NCI-H2107 treated with DMSO at 0.1 percent for 48 hours (cell line): Measurements from ENCODE around the gene GRPEL2.
A peak's percentile ranks its signal among the peaks of the same experiment; 100 is the strongest.
"Not testable (repeated sequence)": the region's sequence is repeated elsewhere in the genome, so short reads cannot be mapped to it uniquely, and the experiment has no call there.

ENCODE experiments used
- DNase-seq: peaks from one replicate; lab custom pipeline; 2025; ENCODE audit not compliant: unreplicated experiment; lab: John Stamatoyannopoulos, UW

Gene GRPEL2

DNA sequence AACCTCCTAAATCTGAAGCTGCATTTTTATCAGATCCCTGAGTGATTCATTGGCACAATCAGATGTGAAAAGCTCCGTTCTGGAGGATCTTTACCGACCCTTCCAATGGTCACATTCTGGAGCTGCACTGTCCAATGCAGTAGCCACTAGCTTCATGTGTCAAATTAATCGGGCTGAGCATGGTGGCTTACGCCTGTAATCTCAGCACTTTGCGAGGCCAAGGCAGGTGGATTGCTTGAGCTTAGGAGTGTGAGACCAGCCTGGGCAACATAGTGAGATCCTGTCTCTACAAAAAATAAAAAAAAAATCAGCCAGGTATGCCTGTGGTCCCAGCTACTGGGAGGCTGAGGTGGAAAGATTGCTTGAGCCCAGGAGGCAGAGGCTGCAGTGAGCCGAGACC, 30.1 kb downstream of the GRPEL2 start:
- no peak for DNase-seq

DNA sequence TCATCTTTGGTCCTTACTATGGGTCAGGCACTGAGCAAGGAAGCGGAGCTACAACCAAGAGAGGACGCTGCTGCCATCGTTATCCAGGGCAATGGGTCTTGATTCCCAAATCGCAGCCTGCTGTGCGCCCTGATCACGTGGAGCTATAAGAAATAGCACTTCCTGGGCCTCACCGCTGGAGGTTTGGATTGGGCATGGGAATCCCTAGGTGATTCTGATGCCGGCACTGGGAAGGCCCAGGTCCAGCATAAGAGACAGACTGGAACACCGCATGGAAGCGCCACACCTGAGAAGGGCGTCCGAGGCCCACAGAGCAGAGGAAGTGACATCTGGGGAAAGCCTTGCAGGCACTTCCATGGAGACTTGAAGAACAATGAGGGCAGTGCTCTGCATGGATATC, 30.8 kb downstream of the GRPEL2 start:
- no peak for DNase-seq

DNA sequence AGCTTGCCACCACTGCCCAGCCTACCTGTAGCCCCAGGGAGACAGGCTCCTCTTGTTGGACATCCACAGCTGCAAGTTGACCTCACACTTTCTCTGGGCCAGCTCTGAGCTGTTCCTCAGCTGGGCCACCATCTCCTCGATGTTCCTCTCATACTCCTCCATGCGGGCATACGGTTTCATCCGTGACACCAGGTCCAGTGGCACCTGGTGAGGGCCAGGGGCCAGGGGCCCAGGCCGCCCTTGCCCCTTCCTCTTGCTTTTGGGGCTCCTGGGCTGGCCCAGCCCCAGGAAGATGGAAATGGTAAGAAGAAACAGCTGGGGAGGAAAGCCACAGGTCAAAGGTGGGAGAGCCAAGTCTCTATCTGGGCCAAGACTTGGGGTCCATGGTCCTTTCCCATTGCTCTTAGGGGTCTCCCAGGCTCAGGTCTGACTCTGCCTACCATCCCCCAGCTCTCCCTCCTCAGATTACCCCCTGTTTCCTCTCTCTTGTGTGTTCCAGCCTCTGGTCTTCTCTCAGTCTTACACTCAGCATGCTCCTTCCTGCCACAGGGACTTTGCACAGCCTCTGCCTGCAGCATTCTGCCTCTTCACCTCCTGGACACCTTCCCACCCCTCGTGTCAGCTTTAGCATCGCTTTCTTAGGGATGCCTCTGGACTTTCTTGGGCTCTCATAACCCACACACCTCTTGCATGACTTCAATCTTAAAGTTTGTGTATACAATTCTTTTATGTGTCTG, 31.6 kb downstream of the GRPEL2 start:
- no peak for DNase-seq

DNA sequence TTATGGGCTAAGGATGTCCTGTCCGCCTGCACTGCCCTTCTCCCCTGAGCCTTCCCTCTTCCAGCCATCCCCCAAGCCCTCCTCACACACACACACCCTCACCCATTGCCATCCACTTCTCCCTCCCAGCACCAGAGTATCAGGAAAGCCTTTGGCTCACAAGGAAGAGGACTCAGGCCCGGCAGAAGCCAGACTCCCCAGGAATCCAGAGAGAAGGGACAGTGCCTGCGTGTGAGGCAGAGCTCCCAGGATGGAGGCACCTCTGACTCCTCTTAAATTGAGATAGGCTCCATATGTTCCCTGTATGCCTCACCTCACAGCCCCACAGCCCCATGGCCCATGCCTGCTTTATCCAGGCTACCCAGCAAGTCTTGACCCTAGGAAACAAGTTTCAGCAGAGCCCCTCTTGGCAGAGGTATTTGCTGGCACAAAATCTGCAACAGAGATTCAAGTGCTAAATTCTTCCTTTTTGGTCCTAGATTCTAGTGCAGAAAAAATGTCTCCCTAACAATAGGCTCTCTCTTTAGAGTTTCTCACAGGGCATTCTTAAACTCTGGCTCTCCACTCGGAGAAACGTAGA, 33.0 kb downstream of the GRPEL2 start:
- no peak for DNase-seq

GRCh38 chr5:149379177-149379761, 34.0 kb downstream of the GRPEL2 start, which contains the start of gene IL17B:
TSS of gene IL17B (minus strand) at chr5:149379292. CDS start at chr5:149379225, 67 bp downstream.
- no peak for DNase-seq

- DNase-seq, result no peak
Measured at GRCh38 chr5:149379818-149380374, 34.6 kb downstream of the GRPEL2 start.

GRCh38 chr5:149380466-149381121, 35.3 kb downstream of the GRPEL2 start:
- no peak for DNase-seq

GRCh38 chr5:149381261-149381985, 36.1 kb downstream of the GRPEL2 start:
- no peak for DNase-seq

DNA sequence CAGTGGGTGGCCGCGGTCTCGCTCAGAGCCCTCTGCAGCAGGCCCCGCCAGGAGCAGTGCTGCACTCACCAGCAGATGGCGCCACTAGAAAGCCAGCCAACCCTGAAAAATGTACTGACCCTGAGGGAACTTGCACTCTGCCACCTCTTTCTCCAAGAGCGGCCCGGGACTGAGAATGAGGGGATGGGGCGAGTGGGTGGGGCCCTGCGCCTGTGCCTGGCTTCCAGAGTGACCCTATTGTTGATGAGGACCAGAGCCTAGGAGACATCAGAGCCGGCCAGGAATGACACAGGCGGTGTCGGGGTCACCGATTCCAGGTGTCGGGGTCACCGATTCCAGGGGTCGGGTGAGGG, 36.7 kb downstream of the GRPEL2 start:
- DNase-seq, result peak; percentile 25

DNA sequence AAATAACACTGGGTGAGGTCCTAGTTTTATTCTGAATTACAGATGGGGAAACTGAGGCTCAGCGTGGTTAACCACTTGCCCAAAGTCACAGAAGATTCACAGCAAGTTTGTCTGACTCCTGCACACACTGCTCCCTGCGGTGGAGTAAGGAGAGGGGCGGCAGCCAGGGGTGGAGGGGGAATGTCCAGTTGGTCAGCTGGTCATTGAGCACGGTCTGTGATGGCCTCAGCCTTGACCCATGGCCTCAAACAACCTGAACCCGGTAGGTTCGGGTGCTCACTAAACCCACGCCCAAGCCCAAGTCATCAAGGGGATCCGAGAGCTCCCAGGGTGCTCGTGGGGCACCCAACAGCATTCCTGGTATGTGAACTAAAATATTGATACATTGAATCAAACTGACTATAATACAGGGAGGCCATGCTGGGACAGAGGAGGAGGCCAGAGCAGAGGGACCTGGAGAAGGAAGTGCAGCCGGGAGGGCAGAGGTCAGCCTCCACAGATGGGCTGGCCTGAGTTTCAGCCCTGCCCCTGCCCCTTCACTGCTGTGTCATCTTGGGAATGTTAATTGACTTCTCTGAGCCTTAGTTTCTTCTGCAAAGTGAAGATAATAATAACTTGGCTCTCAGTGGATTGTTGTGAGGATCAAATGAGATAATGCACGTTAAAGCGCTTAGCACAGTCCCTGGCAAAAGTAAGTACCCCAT, 37.4 kb downstream of the GRPEL2 start:
- DNase-seq, result no peak

DNA sequence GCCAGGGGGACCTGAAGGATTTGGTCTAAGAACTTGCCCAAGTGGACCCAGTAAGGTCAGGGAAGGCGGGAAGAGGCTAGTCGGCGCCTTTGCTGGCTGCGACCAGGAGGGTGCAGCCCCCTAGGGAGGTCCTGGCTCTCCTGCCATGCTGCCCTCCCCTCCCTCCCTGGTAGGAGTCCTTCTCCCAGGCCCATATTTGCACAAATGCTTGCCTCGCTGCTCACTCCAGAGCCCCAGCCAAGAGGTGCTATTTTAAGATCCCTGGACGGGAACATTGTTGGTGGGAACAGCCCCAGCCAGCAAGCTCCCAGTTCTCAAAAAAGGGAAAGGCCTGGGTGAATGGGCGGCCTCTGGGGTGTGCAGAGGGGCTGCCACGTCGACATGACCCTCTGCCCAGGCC, 38.1 kb downstream of the GRPEL2 start:
- DNase-seq, result no peak

DNA sequence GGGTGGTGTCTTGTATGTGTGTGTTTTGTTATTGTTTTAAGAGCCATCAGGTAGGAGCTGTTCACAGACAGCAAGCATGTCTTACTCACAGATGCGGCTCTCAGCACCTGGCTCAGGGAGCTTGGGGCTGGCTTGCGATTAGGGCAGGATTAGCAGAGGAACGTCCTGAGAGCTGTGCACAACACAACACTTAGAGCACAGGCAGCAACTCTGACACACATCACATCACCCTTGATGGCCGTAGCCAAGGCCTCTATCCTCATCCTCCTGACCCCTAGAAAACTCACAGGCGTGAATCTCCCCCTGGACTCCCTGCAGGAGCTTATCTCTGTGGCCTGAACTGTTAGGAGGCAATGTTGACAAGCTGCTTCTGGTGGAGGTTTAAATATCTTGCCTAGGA, 40.9 kb downstream of the GRPEL2 start:
- no peak for DNase-seq

- no peak for DNase-seq
Measured at GRCh38 chr5:149387081-149387631, 41.9 kb downstream of the GRPEL2 start.

DNA sequence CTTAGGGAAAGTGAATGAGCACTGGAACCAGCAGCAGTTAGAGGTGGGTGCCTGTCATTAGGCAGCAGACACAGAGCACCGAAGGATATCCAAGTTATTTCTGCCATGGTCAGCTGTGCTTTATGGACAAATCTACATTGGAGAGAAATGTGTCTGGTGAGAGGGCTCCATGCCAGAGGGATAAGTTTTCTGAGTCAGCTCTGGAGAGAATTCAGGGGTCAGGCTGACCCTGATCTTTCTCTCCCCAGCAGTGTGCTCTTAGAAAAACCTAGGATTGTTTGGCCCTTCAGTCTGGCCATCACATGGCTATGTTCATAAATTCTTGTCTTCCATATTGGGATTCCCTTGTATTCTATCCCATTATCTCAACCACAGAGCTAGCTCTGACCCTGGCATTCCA, 42.7 kb downstream of the GRPEL2 start:
- DNase-seq, result no peak

- no peak for DNase-seq
Measured at GRCh38 chr5:149388498-149389190, 43.3 kb downstream of the GRPEL2 start.

DNA sequence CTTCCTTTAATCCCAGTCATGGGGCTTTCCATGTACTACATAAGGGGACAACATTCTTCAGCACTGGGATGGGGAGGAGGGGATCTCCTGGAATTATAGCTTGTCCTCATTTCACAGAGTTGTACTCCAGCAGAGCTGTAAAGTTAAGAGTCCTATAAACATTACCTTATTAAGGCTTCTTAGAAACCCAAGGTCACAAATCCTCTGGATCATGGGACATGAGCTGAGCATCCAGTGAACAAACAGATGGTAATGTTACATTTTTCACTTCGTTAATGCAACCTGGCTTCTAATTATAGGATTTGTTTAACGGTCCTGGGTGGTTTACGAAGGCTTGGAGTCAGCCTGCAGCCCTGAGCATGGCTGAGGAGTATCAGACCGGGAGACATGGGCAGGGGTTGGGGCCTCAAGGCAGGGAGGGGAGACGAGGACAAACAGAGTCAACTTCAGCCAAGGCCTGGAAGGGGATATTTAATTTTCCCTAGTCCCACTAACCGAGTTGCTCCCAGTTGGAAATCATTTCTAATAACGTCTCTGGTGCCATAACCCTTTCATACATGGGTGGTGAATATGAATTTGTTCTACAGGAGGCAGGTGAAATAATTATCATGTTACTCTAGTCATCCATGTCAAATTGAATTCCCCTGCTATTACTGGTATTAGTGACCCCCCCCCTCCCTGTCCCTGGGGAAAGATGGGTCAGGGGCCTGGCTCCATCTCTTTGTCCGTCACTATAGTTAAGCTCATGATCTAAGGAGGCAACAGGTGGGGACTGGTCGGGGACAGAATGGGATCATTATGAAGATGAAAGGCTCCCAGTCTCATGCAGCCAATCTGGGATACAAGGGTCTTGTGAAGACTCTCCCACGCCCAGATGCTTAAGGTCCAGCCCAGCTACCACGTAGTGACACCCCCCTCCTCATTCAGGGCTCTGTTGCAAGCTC, 44.5 kb downstream of the GRPEL2 start:
- DNase-seq, result no peak

GRCh38 chr5:149391076-149391475, 45.8 kb downstream of the GRPEL2 start:
- DNase-seq, result not testable (repeated sequence)

DNA sequence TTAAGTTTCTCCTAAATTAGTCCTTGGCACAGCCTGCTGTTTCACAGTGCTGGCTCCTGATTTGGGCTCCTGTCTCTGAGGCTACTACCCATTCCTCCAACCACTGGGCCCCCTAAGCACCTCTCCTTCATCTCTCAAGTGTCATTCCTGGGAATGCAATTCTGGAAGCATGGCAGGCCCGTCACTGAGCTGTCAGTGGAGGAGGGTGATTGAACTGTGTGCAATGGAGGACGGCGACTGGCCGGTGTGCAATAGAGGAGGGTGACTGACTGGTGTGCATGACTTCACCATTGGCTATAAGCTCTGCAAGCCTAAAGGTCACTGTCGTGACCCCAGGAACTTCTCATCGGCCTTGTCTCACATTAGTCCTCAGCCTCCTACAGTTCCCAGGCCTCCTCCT, 46.2 kb downstream of the GRPEL2 start:
- DNase-seq, result no peak
